Activated T-helper 9 cell treated with anti-CD3 and anti-CD28 coated beads, Interleukin-2, amount 50 U/mL, for 16 hours (primary cell): ENCODE measurements around the gene AKR1E2.
"Not testable (repeated sequence)": the region's sequence is repeated elsewhere in the genome, so short reads cannot be mapped to it uniquely, and the experiment has no call there.

Source experiments
- DNase-seq: peaks from one replicate; pipeline ENCODE4 v3.0.0-alpha.2; 2020; ENCODE audit warnings: low read depth

AKR1E2 gene

GRCh38 chr10:4813496-4813895 is 12.5 kb upstream of the AKR1E2 start:
- no peak for DNase-seq

- not testable (repeated sequence) for DNase-seq
Measured at GRCh38 chr10:4815646-4816180, 10.3 kb upstream of the AKR1E2 start.

DNA sequence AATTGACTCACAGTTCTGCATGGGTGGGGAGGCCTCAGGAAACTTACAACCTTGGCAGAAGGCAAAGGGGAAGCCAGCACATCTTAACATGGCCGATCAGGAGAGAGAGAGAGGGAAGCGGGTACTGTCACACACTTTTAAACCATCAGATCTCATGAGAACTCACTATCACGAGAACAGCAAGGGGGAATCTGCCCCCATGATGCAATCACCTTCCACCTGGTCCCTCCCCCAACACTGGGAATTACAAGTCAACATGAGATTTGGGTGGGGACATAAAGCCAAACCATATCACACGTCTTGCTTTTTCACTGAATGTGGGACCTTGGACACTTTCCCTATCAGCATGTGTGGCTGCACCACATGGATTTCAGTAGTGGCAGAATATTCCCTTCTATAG is 9.0 kb upstream of the AKR1E2 start:
- DNase-seq, result no peak

GRCh38 chr10:4819067-4819466 is 6.9 kb upstream of the AKR1E2 start:
- DNase-seq, result no peak

DNA sequence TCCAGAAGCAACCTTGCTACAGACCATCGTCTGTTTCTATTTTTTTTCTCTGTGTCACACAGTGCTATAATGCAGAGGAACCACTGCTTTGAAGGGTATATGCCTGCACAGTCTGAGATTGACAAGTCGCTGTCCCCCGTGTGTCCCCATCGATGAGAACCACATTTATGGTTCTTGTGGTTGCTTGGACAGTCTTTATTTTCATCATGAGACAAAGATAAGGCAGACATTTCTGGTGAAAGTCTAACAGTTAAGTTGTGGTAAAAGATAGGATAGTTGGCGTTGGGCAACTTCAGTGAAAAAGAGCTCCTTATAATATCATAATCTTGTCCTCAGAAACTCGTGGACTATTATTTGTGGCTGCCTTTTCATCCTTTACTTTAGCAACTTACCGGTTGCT is 6.3 kb upstream of the AKR1E2 start:
- DNase-seq, result no peak

GRCh38 chr10:4820804-4821401 is 5.1 kb upstream of the AKR1E2 start:
- DNase-seq, result no peak

DNA sequence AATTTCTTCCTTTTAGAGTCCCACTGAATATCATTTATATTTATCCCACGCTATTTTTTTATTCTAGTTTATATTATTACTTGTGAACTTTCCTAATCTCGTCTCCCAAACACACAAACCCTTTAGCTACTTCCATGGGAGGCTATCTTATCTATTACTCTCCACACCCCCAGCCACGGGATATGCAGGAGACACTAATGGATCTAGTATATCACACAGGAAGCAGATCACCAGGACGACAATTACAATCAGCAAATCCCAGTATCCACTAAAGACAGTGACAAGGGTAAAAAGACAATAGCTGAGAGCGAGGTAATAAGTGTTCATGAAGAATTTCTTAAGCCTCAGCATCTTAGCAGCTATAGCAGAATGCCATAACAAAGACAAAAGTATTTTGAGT is 3.8 kb upstream of the AKR1E2 start:
- no peak for DNase-seq

DNA sequence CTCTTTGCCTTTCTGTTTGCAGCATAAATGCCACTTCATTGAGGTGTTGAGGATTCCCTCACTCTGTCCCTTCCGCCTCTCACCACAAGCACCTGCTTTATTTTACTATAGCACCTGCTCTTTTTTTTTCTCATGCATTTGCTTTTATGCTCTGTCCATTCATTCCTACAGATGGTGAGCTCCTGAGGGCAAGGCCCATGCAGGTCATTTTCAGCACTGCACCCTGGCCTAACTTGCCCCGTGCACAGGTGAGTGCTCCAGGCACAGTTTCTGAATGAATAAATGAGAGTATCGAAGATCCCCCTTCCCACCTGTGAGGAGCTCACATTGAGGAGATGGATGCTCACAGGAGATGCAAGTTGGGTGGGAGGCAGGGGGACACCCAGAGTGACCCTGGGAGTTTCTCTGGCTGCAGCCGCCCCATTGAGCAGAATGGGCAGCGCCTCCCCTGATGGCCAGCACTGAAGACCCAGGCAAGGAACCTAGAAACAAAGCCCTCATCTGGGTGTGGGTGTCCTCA is 1.2 kb upstream of the AKR1E2 start:
- DNase-seq, result no peak

DNA sequence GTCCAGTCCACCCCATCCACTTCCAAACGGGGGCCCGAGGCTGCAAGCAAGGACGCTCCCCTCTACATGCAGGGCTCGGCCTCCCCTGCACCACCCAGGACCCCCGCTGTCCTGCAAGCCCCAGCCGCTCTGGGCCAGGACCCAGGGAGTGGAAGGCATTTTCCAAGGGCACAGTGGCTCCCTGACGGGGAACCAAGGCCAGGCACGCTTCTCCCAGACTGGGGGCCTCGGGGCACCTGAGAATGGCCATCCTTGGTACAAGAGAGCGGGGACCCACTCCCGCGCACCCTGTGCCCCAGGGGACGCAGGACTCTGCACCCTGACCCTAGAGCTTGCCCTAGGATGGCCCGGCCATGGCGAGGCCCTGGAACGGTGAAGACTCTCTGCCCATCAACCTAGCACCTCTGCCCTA is 545 bp upstream of the AKR1E2 start:
- no peak for DNase-seq

- DNase-seq, result no peak
Measured at GRCh38 chr10:4826792-4827324, 851 bp downstream of the AKR1E2 start.

DNA sequence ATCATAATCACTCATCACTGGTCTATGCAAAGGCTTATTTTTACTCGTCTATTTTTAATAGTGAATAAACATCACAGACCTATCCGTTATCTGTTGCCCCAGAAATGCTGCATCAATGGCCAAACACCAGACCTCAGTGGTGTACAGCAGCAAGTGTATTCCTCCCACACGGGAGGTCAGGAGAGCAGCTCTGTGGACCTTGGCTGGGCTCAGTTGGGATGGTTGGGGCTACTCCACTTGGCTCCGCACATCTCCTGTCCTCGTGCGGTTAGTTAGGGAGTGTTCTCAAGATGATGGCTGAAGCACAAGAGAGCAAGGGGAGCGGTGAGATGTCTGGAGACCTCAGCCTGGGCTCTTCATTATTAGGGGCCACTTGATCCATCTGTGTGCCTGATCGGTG is 2.0 kb downstream of the AKR1E2 start:
- no peak for DNase-seq

DNA sequence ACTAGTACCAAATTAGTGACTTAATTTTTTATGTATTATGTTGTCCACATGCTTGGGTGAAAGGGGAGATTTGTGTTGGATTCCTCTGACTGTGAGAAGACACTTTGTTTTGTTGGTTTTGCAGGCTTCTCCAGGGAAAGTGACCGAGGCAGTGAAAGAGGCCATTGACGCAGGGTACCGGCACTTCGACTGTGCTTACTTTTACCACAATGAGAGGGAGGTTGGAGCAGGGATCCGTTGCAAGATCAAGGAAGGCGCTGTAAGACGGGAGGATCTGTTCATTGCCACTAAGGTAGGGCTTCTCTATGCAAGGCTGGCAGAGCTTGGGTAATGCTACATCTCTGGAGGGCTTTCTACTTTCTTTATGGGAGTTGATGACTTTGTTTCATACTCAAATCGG is 4.5 kb downstream of the AKR1E2 start:
- DNase-seq, result no peak

- DNase-seq, result no peak
Measured at GRCh38 chr10:4831091-4831490, 5.1 kb downstream of the AKR1E2 start.

DNA sequence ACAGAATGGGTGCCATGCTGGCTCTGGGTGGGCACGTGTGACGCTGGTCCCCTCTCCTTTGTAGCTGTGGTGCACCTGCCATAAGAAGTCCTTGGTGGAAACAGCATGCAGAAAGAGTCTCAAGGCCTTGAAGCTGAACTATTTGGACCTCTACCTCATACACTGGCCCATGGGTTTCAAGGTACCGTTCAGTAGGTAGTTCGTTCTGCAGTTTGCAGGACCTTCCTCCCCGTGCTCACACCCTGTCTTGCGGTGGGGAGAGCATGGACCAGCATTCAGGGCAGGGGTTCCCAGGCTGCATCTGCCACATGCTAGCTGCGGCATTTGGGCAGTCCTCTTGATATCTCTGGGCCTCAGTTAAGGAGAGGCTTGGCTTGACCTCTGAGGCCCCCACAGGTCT is 7.3 kb downstream of the AKR1E2 start:
- no peak for DNase-seq

- no peak for DNase-seq
Measured at GRCh38 chr10:4834898-4835405, 8.9 kb downstream of the AKR1E2 start.

- no peak for DNase-seq
Measured at GRCh38 chr10:4835494-4835918, 9.5 kb downstream of the AKR1E2 start.

DNA sequence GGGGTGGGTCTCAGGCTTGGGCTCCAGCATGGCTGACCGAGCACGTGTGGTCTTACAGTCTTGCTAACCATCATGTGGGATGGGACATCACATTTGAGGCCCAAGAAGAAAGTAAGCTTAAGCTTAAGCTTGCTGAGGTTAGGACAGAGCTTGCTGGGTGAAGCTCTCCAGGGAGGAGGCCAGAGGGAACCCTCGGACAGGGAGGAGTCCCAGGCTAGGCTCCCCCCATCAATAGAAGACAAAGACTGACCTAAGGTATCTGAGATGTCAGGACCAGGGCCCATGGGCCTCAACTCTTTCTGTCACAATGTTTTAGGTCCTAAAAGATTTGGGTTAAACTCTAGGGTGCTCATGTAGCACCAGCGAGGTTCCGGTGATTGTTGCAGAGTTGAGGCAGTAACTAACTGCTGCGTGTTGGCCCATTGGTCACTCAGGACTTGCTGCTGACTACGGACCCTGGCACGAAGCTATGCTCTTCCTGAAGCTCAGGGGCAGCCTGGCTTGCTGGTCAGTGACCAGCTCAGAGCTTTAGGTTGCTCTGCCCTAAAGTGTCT is 10.5 kb downstream of the AKR1E2 start:
- no peak for DNase-seq

DNA sequence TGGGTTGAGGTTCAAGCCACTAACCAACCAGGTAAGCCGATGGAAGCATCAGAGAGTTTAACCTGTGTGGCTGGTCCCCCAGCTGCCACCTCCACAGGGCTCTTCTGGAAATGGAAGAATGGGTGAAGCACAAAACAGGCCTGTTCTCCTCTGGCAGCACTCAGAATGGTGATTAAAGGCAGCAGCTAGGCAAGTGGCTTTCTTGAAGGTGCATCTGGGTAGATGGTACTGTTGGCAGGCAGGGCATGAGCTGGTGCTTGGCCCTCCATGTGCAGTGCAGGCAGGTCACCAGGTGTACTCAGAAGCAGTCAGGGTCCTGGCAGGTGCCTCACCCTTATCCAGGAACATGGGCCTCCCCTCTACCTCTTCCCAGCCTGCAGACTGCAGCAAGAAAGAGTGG is 11.5 kb downstream of the AKR1E2 start:
- DNase-seq, result no peak

DNA sequence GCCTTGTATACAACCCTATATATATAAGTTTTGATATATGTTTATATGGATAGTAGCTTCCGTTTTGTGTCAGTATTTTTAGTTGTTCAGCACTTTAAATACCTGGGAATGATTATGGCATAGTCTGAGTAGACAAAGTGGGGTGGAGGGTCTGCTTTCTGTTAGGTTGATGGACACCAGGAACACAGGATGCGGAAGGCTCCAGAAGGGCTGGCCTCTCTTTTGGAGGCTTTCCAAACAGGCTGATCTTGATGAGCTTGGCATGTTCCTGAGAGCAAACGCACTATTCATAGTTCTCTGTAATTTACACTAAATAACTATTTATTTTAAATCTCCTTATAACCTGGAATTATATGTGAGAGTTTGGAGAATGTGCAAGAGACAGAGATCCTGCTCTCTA is 12.7 kb downstream of the AKR1E2 start:
- no peak for DNase-seq

GRCh38 chr10:4839353-4839752 is 13.3 kb downstream of the AKR1E2 start:
- no peak for DNase-seq

- no peak for DNase-seq
Measured at GRCh38 chr10:4840151-4840550, 14.1 kb downstream of the AKR1E2 start.

GRCh38 chr10:4843525-4844180 is 17.6 kb downstream of the AKR1E2 start:
- DNase-seq, result no peak

DNA sequence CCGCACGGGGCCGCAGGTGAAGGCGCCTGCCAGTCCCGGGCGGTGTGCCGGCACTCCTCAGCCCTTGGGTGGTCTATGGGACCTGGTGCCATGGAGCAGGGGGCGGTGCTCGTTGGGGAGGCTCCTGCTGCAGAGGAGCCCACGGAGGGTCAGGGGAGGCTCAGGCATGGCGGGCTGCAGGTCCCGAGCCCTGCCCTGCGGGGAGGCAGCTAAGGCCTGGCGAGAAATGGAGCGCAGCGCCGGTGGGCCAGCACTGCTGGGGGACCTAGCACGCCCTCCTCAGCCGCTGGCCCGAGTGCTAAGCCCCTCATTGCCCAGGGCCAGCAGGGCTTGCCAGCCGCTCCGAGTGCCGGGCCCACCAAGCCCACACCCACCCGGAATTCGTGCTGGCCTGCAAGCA is 18.9 kb downstream of the AKR1E2 start:
- no peak for DNase-seq
